Measurements from ENCODE around the gene PGRMC2. TPM values are rescaled to one million over a fixed set of nuclear protein-coding genes. Genes with fewer than 3 reads are reported as not detected.

The PGRMC2 gene
- total and polyA plus RNA-seq, 2 of the 4 experiments (the other 2 are of a cell fraction) = 13.4 to 40.7 TPM

GRCh38 chr4:128220286-128221235, 67.1 kb downstream of the PGRMC2 start:
- H3K18ac ChIP-seq (ENCODE audit: low read depth, low read length) = peak overlapping the region; percentile 80; the same call in 1 of the 2 replicates
- peak overlapping the region; percentile 88 for H2BK5ac ChIP-seq (ENCODE audit: low read depth, low read length, poor library complexity, severe bottlenecking)
- no CpG with 5 or more reads among the region's 8 CpGs for WGBS, 2 experiments (ENCODE audit: extremely low coverage in 2 of 2, insufficient read length in 1 of 2)
- H2BK120ac ChIP-seq (ENCODE audit: low read depth, low read length) = peak overlapping the region; percentile 71
- peak overlapping the region; percentile 40 for H4K91ac ChIP-seq (ENCODE audit: insufficient read depth, low read depth, low read length)
- no peaks in the 10 kb centered on the region for H3K36me3 ChIP-seq (ENCODE audit: control insufficient read depth, insufficient read depth, low read length)
- in situ Hi-C loops (cut with MboI; ENCODE audit: low sequenced_read_pairs) = no loop called here
- H4K5ac ChIP-seq (ENCODE audit: low read depth, low read length) = peak overlapping the region; percentile 77
- dilution Hi-C loops (cut with HindIII; ENCODE audit: low sequenced_read_pairs, unreplicated experiment) = no loop called here
- POLR2A ChIA-PET (ENCODE audit: unreplicated experiment) = no interaction called here
- ATAC-seq (ENCODE audit: low read depth) (peak; percentile 66), DNase-seq (peak; percentile 75)
- intact Hi-C loops (cut with micrococcal nuclease) = no loop called here
- H3K9me3 ChIP-seq (ENCODE audit: control insufficient read depth, insufficient read depth, low read length) = no peaks in the 10 kb centered on the region
- H3K9me1 ChIP-seq (ENCODE audit: insufficient read depth, low read length) = no peaks in the 10 kb centered on the region
- H3K4me2 ChIP-seq (ENCODE audit: low read depth, low read length) = peak overlapping the region; percentile 15
- H2AFZ ChIP-seq (replicated peaks; ENCODE audit: low read length, poor library complexity) = no peak overlapping the region
- H2BK20ac ChIP-seq (ENCODE audit: low read depth, low read length) = peak overlapping the region; percentile 47; the same call in 1 of the 2 replicates
- H3K4me1 ChIP-seq (ENCODE audit: control insufficient read depth, insufficient read depth, low read length) = peaks cover 12% of the 10 kb centered on the region
- H3K9ac ChIP-seq (ENCODE audit: low read depth, low read length) = no peak overlapping the region; the same call in 1 of the 2 replicates
- H4K20me1 ChIP-seq (ENCODE audit: insufficient read depth, low read length) = no peaks in the 10 kb centered on the region
- peak overlapping the region; percentile 5 to 10; a peak in 2 of 4 replicates for H4K8ac ChIP-seq (ENCODE audit: low read depth in 2 of 2, low read length in 2 of 2)
- 0 out of 2 replicates have a peak overlapping the region, but pooled peaks have one; percentile 29 for H3K27ac ChIP-seq (ENCODE audit: insufficient read depth, low read length)
- H3K27me3 ChIP-seq (ENCODE audit: control insufficient read depth, insufficient read depth, low read length) = no peaks in the 10 kb centered on the region
- peak overlapping the region; percentile 10; the same call in 1 of the 2 replicates for H3K14ac ChIP-seq (replicated peaks; ENCODE audit: low read depth, low read length)
- no peak overlapping the region for H3K23ac ChIP-seq (ENCODE audit: low read depth, low read length)
- no peak overlapping the region for H2AK9ac ChIP-seq (replicated peaks; ENCODE audit: low read depth, low read length, poor library complexity)
- peak overlapping the region; percentile 29; the same call in 1 of the 2 replicates for H3K56ac ChIP-seq (ENCODE audit: extremely low read depth, insufficient read depth, low read length)
- no TSS peak for BruUV-seq (replicated peaks)
- peak overlapping the region; percentile 38; the same call in 1 of the 3 replicates for H2BK15ac ChIP-seq (ENCODE audit: low read depth, low read length)
- no peaks in the 10 kb centered on the region for H3K79me1 ChIP-seq (ENCODE audit: low read depth in 1 of 2, low read length in 2 of 2)
- CTCF ChIA-PET = interaction anchor here (0.6 to 0.9 kb wide), 2 partner anchors 68 to 152 kb away, joined by 3 read pairs; no protein-coding TSS in a partner anchor
- peak overlapping the region; percentile 61 for H3K4ac ChIP-seq (ENCODE audit: low read depth, low read length)
- no peak overlapping the region for H2AK5ac ChIP-seq (ENCODE audit: low read depth, low read length)
- H3K4me3 ChIP-seq (ENCODE audit: insufficient read depth, low read depth, low read length) = no peak overlapping the region
- TF ChIP-seq POLR2A (IDR thresholded peaks at IDR 0.05; ENCODE audit: low read depth, low read length) (no peak), RCOR1 (IDR thresholded peaks at IDR 0.05; ENCODE audit: insufficient replicate concordance, low read length) (no peak), FOS (IDR thresholded peaks at IDR 0.05; ENCODE audit: low read depth, low read length) (no peak), NFE2L2 (IDR thresholded peaks at IDR 0.05; ENCODE audit: low read depth, low read length) (0 out of 2 replicates have a peak, but pooled peaks have one; percentile 48), SMC3 (IDR thresholded peaks at IDR 0.05; ENCODE audit: low read depth, low read length) (peak; percentile 36; the same call in 1 of the 2 replicates), CTCF (conservative IDR thresholded peaks at IDR 0.05; ENCODE audit: low read depth, low read length) (peak; percentile 38), CHD1 (IDR thresholded peaks at IDR 0.05; ENCODE audit: low read depth, low read length) (no peak), BHLHE40 (IDR thresholded peaks at IDR 0.05; ENCODE audit: low read depth, low read length) (no peak), MXI1 (IDR thresholded peaks at IDR 0.05; ENCODE audit: borderline replicate concordance, low read depth, low read length) (no peak), RFX5 (IDR thresholded peaks at IDR 0.05; ENCODE audit: low read depth, low read length) (no peak), CEBPB (IDR thresholded peaks at IDR 0.05; ENCODE audit: low read depth, low read length) (no peak)
- TF ChIP-seq, protein P1, sequence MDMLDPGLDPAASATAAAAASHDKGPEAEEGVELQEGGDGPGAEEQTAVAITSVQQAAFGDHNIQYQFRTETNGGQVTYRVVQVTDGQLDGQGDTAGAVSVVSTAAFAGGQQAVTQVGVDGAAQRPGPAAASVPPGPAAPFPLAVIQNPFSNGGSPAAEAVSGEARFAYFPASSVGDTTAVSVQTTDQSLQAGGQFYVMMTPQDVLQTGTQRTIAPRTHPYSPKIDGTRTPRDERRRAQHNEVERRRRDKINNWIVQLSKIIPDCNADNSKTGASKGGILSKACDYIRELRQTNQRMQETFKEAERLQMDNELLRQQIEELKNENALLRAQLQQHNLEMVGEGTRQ (IDR thresholded peaks at IDR 0.05; ENCODE audit: low read depth, low read length) = no peak
- TF ChIP-seq, protein P2, sequence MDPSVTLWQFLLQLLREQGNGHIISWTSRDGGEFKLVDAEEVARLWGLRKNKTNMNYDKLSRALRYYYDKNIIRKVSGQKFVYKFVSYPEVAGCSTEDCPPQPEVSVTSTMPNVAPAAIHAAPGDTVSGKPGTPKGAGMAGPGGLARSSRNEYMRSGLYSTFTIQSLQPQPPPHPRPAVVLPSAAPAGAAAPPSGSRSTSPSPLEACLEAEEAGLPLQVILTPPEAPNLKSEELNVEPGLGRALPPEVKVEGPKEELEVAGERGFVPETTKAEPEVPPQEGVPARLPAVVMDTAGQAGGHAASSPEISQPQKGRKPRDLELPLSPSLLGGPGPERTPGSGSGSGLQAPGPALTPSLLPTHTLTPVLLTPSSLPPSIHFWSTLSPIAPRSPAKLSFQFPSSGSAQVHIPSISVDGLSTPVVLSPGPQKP (IDR thresholded peaks at IDR 0.05; ENCODE audit: borderline replicate concordance, low read depth, low read length) = no peak

Measured in IMR-90 (cell line).